HUES64 (cell line): Measurements from ENCODE around the gene KCNT1.
A peak's percentile ranks its signal among the peaks of the same experiment; 100 is the strongest.

ENCODE experiments used
- H3K27ac ChIP-seq: 2 replicates; pipeline ENCODE4 v1.7.0; 2013; ENCODE audit warnings: low read depth, low read length, inconsistent platforms
- H3K27me3 ChIP-seq: 2 replicates; pipeline ENCODE4 v1.6.1; 2013; ENCODE audit warnings: mild to moderate bottlenecking, low read length; ENCODE audit not compliant: insufficient read depth
- H3K36me3 ChIP-seq: 2 replicates; pipeline ENCODE4 v1.6.1; 2013; ENCODE audit warnings: mild to moderate bottlenecking, low read length; ENCODE audit not compliant: insufficient read depth
- H3K4me1 ChIP-seq: 2 replicates; pipeline ENCODE4 v1.6.1; 2013; ENCODE audit warnings: mild to moderate bottlenecking, low read length, moderate library complexity; ENCODE audit not compliant: insufficient read depth
- H3K4me3 ChIP-seq: 2 replicates; pipeline ENCODE4 v1.5.1; 2013; ENCODE audit warnings: mild to moderate bottlenecking, low read length, moderate library complexity
- H3K9ac ChIP-seq: 2 replicates; pipeline ENCODE4 v1.6.1; 2013; ENCODE audit warnings: mild to moderate bottlenecking, low read depth, low read length
- H3K9me3 ChIP-seq: 2 replicates; pipeline ENCODE4 v1.6.1; 2013; ENCODE audit warnings: low read depth, low read length; ENCODE audit not compliant: insufficient read depth
- WGBS: fragments of 150-250, 120-280 bp; methylation state at CpG from one replicate; pipeline ENCODE4 v1.1.7; 2013; ENCODE audit warnings: missing lambda C conversion rate; 5-methylcytosine and 5-hydroxymethylcytosine counted together

Gene KCNT1

GRCh38 chr9:135727257-135727875 is 25.4 kb downstream of the KCNT1 start:
- 82% methylated on average over 11 of the region's 11 CpGs for WGBS
- Histone ChIP-seq H3K9me3 (peaks cover 7% of the 10 kb centered on the region), H3K27ac (no peak overlapping the region), H3K27me3 (no peaks in the 10 kb centered on the region), H3K4me1 (peaks cover 4% of the 10 kb centered on the region; the same call in 1 of the 2 replicates), H3K4me3 (no peak overlapping the region), H3K36me3 (no peaks in the 10 kb centered on the region), H3K9ac (no peak overlapping the region)

DNA sequence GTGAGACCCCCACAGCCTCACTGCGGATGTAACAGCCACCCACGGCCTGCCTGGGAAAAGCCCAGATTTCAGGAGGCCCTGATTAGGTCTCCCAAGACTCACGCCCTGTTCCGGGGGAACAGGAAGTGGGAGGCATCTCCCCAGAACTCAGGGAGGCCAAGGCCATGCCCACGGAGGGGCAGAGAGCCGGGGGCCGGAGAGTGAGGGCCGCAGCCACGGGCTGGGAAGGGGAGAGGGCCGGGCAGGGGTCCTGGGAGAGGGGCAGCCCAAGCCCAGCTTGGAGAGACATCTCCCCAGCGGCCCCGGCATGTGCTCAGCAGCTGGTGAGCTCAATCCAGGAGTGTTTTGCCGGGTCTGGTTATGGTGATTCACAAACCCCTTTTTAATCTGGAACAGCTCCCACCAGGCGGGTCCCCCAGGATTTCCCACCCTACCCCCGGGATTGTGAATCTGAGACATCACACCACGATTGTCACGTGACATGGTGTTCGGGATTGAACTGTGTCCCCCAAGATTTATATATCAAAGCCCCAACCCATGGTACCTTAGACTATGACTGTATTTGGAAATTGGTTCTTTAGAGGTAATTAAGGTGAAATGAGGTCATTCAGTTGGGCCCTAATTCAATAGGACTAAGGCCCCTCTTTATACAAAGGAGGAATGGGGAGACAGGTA is 26.6 kb downstream of the KCNT1 start:
- 85% methylated on average over 18 of the region's 18 CpGs for WGBS
- Histone ChIP-seq H3K36me3 (no peaks in the 10 kb centered on the region), H3K9ac (no peak overlapping the region), H3K27ac (no peak overlapping the region), H3K4me3 (no peak overlapping the region), H3K9me3 (peaks cover 8% of the 10 kb centered on the region), H3K27me3 (no peaks in the 10 kb centered on the region), H3K4me1 (peaks cover 4% of the 10 kb centered on the region; the same call in 1 of the 2 replicates)

GRCh38 chr9:135729480-135729879 is 27.5 kb downstream of the KCNT1 start:
- H3K27me3 ChIP-seq = no peaks in the 10 kb centered on the region
- peaks cover 4% of the 10 kb centered on the region; the same call in 1 of the 2 replicates for H3K4me1 ChIP-seq
- peaks cover 8% of the 10 kb centered on the region for H3K9me3 ChIP-seq
- H3K4me3 ChIP-seq = no peak overlapping the region
- H3K27ac ChIP-seq = no peak overlapping the region
- H3K9ac ChIP-seq = no peak overlapping the region
- no peaks in the 10 kb centered on the region for H3K36me3 ChIP-seq
- WGBS = 90% methylated on average over 13 of the region's 13 CpGs

DNA sequence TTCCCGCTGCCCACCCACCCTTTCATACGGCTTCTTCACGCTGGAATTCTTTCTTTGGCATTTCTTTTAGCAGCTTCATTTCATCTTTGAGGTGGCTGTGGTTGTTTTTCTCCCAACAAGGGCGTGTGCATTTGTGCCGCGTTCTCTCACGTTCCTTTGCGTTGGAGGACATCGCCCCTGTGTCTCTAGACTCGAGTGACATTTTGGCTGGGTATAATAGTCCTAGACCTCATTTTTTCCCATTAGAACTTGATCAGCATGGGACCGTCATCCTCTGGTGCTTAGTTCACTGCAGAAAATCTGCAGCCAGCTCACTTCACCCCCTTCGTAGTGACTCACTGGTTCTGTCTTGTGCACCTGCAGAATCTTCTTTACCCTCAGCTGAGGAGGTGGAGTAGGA is 29.5 kb downstream of the KCNT1 start:
- H3K4me3 ChIP-seq = no peak overlapping the region
- no peak overlapping the region for H3K27ac ChIP-seq
- H3K9me3 ChIP-seq = peaks cover 8% of the 10 kb centered on the region
- H3K27me3 ChIP-seq = peaks cover 9% of the 10 kb centered on the region
- H3K9ac ChIP-seq = no peak overlapping the region
- H3K36me3 ChIP-seq = no peaks in the 10 kb centered on the region
- WGBS = 84% methylated on average over 12 of the region's 12 CpGs
- 0 out of 2 replicates have a peak, but pooled peaks cover 4% of the 10 kb centered on the region for H3K4me1 ChIP-seq

DNA sequence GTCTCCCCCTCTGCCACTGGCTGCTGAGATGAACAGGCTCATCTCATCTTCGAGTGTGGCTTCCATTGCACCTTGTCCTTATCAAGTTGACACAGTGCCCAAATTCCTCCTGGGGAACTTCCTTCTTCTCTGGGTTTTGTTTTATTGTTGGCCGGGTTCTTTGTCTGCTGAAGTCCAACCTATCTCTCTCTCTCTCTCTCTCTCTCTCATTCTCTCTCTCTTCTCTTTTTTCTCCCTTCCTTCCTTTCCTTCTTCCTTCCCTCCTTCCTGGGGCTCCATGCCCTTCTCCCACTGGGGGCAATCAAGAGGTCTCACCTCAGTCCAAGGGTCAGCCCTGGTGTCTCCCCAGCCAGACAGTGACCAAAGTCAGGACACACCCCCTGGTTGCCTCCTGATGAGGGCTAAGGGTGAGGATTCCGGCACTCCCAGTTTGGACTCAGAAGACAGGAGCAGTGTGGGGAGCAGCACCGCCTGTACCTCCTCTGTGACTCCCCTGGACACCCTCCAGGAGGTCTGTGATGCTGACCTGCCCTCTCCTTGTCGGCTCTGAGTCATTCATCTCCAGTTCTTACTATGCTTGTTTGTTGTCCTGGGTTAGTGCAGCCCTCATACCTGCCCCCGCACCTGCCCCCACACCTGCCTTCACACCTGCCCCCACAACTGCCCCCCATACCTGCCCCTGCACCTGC is 30.7 kb downstream of the KCNT1 start:
- Histone ChIP-seq H3K27ac (no peak overlapping the region), H3K27me3 (peaks cover 21% of the 10 kb centered on the region), H3K9ac (no peak overlapping the region), H3K4me1 (0 out of 2 replicates have a peak, but pooled peaks cover 4% of the 10 kb centered on the region), H3K36me3 (no peaks in the 10 kb centered on the region), H3K9me3 (peaks cover 8% of the 10 kb centered on the region), H3K4me3 (no peak overlapping the region)
- 85% methylated on average over 5 of the region's 6 CpGs for WGBS

DNA sequence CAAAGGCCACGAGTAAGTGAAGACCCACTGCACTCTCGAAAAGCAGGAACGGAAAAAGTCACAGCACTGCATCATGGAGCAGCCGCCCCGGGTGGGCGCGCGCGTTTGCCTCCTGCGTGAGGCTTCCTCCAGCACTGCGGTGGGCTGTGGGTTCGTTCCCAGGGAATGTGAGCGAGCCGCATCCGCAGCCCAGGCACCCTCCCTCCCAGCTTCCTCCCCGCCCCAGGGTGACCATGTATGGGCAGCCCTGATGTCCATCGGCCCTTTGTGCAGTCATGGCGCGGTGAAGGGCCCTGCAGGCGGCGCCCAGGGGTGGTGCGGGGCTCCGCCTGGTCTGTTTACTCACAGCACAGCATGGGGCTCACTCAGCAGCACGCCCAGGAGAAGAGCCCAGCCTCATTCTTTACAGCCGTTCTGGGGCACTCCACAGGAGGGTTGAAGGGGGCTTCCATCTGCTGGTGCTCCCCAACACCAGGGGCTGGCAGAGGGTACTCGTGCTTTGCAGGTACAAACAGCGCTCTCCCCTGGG is 32.7 kb downstream of the KCNT1 start:
- Histone ChIP-seq H3K27me3 (peaks cover 23% of the 10 kb centered on the region), H3K9me3 (peaks cover 8% of the 10 kb centered on the region)

DNA sequence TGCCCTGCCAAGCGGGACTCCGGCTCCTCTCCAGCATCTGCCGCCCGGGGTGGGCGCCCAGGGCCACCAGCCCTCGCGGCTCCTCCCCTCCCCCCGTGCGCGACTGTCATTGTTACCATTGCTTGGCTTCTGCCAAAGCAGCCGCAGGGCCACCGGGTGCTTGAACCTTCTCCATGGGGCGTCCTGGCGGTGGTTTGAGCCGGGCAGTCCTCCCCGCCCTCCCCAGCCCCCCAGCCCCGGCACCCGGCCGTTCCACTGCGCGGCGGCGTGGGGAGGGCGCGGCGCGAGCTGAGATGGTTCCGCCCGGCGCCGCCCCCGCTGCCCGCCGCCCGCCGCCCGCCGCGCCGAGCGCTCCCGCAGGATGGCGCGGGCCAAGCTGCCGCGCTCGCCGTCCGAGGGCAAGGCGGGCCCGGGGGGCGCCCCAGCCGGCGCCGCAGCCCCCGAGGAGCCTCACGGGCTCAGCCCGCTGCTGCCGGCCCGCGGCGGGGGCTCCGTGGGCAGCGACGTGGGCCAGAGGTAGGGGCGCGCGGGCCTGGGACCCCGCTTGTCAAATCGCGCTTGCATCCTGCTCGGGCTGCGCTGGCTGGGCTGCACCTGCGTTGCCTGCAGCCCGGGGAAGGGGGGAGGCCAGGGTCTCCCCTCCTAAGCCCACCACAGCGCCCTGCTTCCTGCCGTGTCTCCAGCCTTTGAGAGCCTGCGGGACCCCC is 34.4 kb downstream of the KCNT1 start:
- no peak overlapping the region for H3K27ac ChIP-seq
- H3K27me3 ChIP-seq = peaks cover 23% of the 10 kb centered on the region
- H3K9me3 ChIP-seq = peaks cover 6% of the 10 kb centered on the region
- no peaks in the 10 kb centered on the region for H3K4me1 ChIP-seq
- WGBS = 10% methylated on average over 74 of the region's 78 CpGs
- H3K9ac ChIP-seq = no peak overlapping the region
- no peaks in the 10 kb centered on the region for H3K36me3 ChIP-seq
- H3K4me3 ChIP-seq = peak overlapping the region; percentile 35

More for the DNA sequence above, 32.7 kb downstream of the KCNT1 start:
- no peak overlapping the region for H3K4me3 ChIP-seq
- H3K9ac ChIP-seq = no peak overlapping the region
- no peaks in the 10 kb centered on the region for H3K36me3 ChIP-seq
- WGBS = 92% methylated on average over 27 of the region's 27 CpGs
- no peak overlapping the region for H3K27ac ChIP-seq
- no peaks in the 10 kb centered on the region for H3K4me1 ChIP-seq

- Histone ChIP-seq H3K27me3 (peaks cover 23% of the 10 kb centered on the region), H3K36me3 (no peaks in the 10 kb centered on the region), H3K4me3 (peak overlapping the region; percentile 35; the same call in 1 of the 2 replicates), H3K9ac (no peak overlapping the region), H3K4me1 (no peaks in the 10 kb centered on the region), H3K27ac (no peak overlapping the region), H3K9me3 (0 out of 2 replicates have a peak, but pooled peaks cover 2% of the 10 kb centered on the region)
- 85% methylated on average over 23 of the region's 23 CpGs for WGBS
These were observed 35.2 kb downstream of the KCNT1 start for GRCh38 chr9:135736979-135737839.

DNA sequence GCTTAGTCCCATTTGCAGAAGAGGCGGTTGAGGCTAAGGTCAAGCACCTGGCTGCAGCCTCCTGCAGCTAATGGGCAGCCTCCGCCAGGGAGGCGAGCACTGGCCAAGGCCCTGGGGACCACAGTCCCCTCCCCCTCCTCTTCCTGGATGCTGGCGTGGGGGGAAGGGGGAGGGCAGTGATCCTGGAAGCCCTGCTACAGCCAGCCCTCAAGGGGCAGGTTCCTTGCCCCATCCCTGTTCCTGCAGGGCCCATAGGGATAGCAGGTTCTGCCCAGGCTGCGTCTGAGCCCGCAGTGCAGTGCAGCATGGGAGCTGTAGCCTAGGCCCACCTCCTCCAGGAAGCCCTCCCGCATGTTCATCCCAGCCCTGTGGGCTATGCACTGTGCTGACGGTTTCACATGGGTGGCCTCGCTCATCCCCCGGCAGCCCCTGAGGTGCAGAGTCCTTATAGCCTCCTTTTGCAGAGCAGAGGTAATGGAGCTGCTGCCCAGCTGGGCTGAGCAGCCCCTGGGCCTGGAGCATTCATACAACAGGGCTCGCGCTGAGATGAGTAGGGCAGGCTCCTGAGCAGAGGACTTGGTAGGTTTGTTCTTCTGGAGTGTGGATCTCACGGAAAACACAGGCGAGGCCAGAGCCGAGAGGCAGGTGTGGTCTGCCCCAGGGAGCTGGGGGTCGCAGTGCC is 36.0 kb downstream of the KCNT1 start:
- Histone ChIP-seq H3K4me3 (no peak overlapping the region), H3K9me3 (no peaks in the 10 kb centered on the region), H3K27me3 (peaks cover 23% of the 10 kb centered on the region), H3K36me3 (no peaks in the 10 kb centered on the region), H3K4me1 (no peaks in the 10 kb centered on the region), H3K9ac (no peak overlapping the region), H3K27ac (no peak overlapping the region)
- 89% methylated on average over 16 of the region's 16 CpGs for WGBS
